Lung (tissue), 12 donors: ENCODE data around the gene PEX14. TPM values are rescaled to one million over a fixed set of nuclear protein-coding genes. Genes with fewer than 3 reads are reported as not detected.

ENCODE experiments used
- ATAC-seq: fragments of 200-7000 bp; cut with Tn5 transposase; one replicate; pipeline ENCODE4 v1.9.1; 2020; ENCODE audit warnings: moderate number of reproducible peaks; ENCODE audit not compliant: insufficient read depth, low FRiP score
- DNase-seq, 3 donors: peaks; one replicate each; pipeline ENCODE4 v3.0.0-alpha.2; 2013 to 2017
- H3K27ac ChIP-seq, 2 donors: one replicate each; pipeline ENCODE4 v1.5.1; 2013; ENCODE audit warnings: mild to moderate bottlenecking in 2 of 2, moderate library complexity in 2 of 2, control low read depth in 1 of 2, inconsistent platforms in 1 of 2, low read depth in 1 of 2, low read length in 1 of 2
- H3K27me3 ChIP-seq, 3 donors: one replicate each; pipeline ENCODE4 v1.5.1; 2013; ENCODE audit warnings: low read length in 2 of 3; ENCODE audit not compliant: control insufficient read depth in 3 of 3, insufficient read depth in 3 of 3
- H3K36me3 ChIP-seq, 4 donors: one replicate each; pipeline ENCODE4 v1.5.1; 2013; ENCODE audit warnings: low read length in 4 of 4, mild to moderate bottlenecking in 1 of 4, moderate library complexity in 1 of 4; ENCODE audit not compliant: control insufficient read depth in 4 of 4, insufficient read depth in 4 of 4
- H3K4me1 ChIP-seq, 5 donors: one replicate each; pipeline ENCODE4 v1.5.1; 2013; ENCODE audit warnings: low read length in 5 of 5, mild to moderate bottlenecking in 2 of 5, moderate library complexity in 1 of 5; ENCODE audit not compliant: control insufficient read depth in 5 of 5, insufficient read depth in 5 of 5
- H3K4me3 ChIP-seq: one replicate; pipeline ENCODE4 v1.5.1; 2013; ENCODE audit warnings: mild to moderate bottlenecking, control low read depth, moderate library complexity
- H3K9ac ChIP-seq, 2 donors: one replicate each; pipeline ENCODE4 v1.5.1; 2013; ENCODE audit warnings: low read length in 2 of 2, control low read depth in 1 of 2; ENCODE audit not compliant: insufficient read depth in 1 of 2
- H3K9me3 ChIP-seq, 4 donors: one replicate each; pipeline ENCODE4 v1.5.1; 2013; ENCODE audit warnings: low read length in 3 of 4, mild to moderate bottlenecking in 1 of 4, moderate library complexity in 1 of 4; ENCODE audit not compliant: control insufficient read depth in 4 of 4, insufficient read depth in 3 of 4
- CTCF ChIP-seq: IDR thresholded peaks from 2 replicates; pipeline ENCODE4 v1.5.1; 2012; ENCODE audit warnings: mild to moderate bottlenecking; ENCODE audit errors: control extremely low read depth, extremely low read depth
- WGBS, 2 donors: extraction: QIAGEN DNeasy Blood & Tissue Kit; methylation state at CpG; one replicate each; pipeline ENCODE4 v1.1.7; 2013; 5-methylcytosine and 5-hydroxymethylcytosine counted together
- polyA plus RNA-seq, 2 donors: library from polyadenylated mRNA; stranded (reverse); fragments of 200-250 nt; gene quantifications; one replicate each; pipeline ENCODE4 v1.2.1, GENCODE V29; 2013
- total RNA-seq, 2 donors: library from RNA; depleted of rRNA in 1 of 2; stranded (reverse); fragments of >200 nt in 1 of 2; gene quantifications; one replicate each; pipeline ENCODE4 v1.2.1, GENCODE V29; 2014 to 2021
- donor health status: control.
- donor health status: control.
- donor health status: Bipolar disorder and iron deficiency.
- donor health status: healthy.
- donor health status: DM: yes; HTN: yes; CAD: no.

Gene PEX14
- total and polyA plus RNA-seq, 4 donors: 18.1 to 29.2 (median 20.8) TPM

GRCh38 chr1:10615932-10616671 lies 141.4 kb downstream of the PEX14 start:
- no peak overlapping the region for H3K9ac ChIP-seq
- DNase-seq (no peak), ATAC-seq (no peak)
- H3K4me1 ChIP-seq: no peaks in the 10 kb centered on the region
- H3K27me3 ChIP-seq: no peaks in the 10 kb centered on the region
- H3K36me3 ChIP-seq: peaks cover 0 to 5% (median 1%) of the 10 kb centered on the region in 4 donors
- no peak for TF ChIP-seq CTCF
- H3K27ac ChIP-seq: no peak overlapping the region
- H3K4me3 ChIP-seq: no peak overlapping the region
- no peaks in the 10 kb centered on the region for H3K9me3 ChIP-seq
- 92 to 94% methylated on average over 27 of the region's 27 CpGs for WGBS, 2 donors

GRCh38 chr1:10616696-10617095 lies 141.9 kb downstream of the PEX14 start:
- 97% methylated on average over 15 of the region's 15 CpGs for WGBS, 2 donors

GRCh38 chr1:10617318-10617717 lies 142.6 kb downstream of the PEX14 start:
- no peaks in the 10 kb centered on the region for H3K9me3 ChIP-seq
- H3K4me3 ChIP-seq: no peak overlapping the region
- DNase-seq: no peak
- H3K27ac ChIP-seq: no peak overlapping the region
- H3K4me1 ChIP-seq: no peaks in the 10 kb centered on the region
- ATAC-seq: no peak
- TF ChIP-seq CTCF: no peak
- H3K9ac ChIP-seq: no peak overlapping the region
- no peaks in the 10 kb centered on the region for H3K27me3 ChIP-seq
- H3K36me3 ChIP-seq: peaks cover 0 to 8% (median 1%) of the 10 kb centered on the region in 4 donors
- WGBS, 2 donors: 93 to 98% methylated on average over 5 of the region's 5 CpGs

More at GRCh38 chr1:10616696-10617095, 141.9 kb downstream of the PEX14 start:
- no peak for TF ChIP-seq CTCF
- Histone ChIP-seq H3K9ac (no peak overlapping the region), H3K9me3 (no peaks in the 10 kb centered on the region), H3K4me1 (no peaks in the 10 kb centered on the region), H3K27me3 (no peaks in the 10 kb centered on the region), H3K27ac (no peak overlapping the region), H3K36me3 (peaks cover 0 to 5% (median 1%) of the 10 kb centered on the region in 4 donors), H3K4me3 (no peak overlapping the region)
- ATAC-seq (no peak), DNase-seq (no peak)
